Measurements from ENCODE around the gene CLEC1A. TPM values are rescaled to one million over a fixed set of nuclear protein-coding genes. Genes with fewer than 3 reads are reported as not detected.

Gene CLEC1A
- total and polyA plus RNA-seq, 2 donors (not counting 3 experiments of a cell fraction or from before 2014, with no cell fraction given), result 22.0 to 24.2 TPM

DNA sequence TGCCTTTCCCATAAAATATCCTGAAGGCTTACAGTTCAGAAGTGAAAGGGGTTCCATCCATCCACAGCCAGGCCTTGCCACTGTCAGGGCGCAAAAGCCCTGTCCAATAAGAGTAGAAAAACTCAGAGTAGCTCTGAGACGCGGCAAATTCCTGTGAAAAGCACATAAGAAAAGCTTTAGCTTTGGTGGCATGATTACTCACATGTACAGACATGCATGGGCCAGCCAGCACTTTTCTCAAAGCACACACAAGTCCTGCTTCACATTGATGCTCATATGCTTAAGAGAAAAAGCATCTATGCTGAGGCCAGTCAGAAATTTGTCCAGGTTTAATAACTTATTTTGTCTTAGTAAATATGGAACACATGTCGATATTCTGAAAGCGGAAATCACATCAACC is 25.5 kb downstream of the CLEC1A start:
- Histone ChIP-seq H3K36me3 (ENCODE audit: control insufficient read depth in 2 of 2, extremely low read depth in 1 of 2, insufficient read depth in 2 of 2, low read length in 2 of 2) (peaks cover 3 to 6% of the 10 kb centered on the region in 2 experiments), H3K9me1 (replicated peaks; ENCODE audit: control insufficient read depth, extremely low read depth, insufficient read depth, low read length) (no peaks in the 10 kb centered on the region), H3K4me3 (replicated peaks in 1 of 3; ENCODE audit: insufficient read depth in 1 of 3, low read depth in 1 of 3, low read length in 3 of 3) (no peak overlapping the region), H3K27me3 (ENCODE audit: control insufficient read depth in 2 of 2, insufficient read depth in 2 of 2, low read length in 2 of 2) (no peaks in the 10 kb centered on the region), H4K20me1 (replicated peaks; ENCODE audit: control insufficient read depth, extremely low read depth, insufficient read depth, low read length) (no peaks in the 10 kb centered on the region), H3K9ac (replicated peaks; ENCODE audit: extremely low read depth, insufficient read depth, low read length) (no peak overlapping the region), H3K4me2 (ENCODE audit: insufficient read depth, low read length) (no peak overlapping the region), H3K4me1 (ENCODE audit: control insufficient read depth, extremely low read depth, insufficient read depth, low read length) (peaks cover 23% of the 10 kb centered on the region), H2AFZ (ENCODE audit: low read depth, low read length) (no peak overlapping the region), H3K79me2 (ENCODE audit: control insufficient read depth, insufficient read depth, low read length) (no peaks in the 10 kb centered on the region), H3K9me3 (replicated peaks; ENCODE audit: control insufficient read depth, insufficient read depth, low read length) (no peaks in the 10 kb centered on the region), H3K27ac (ENCODE audit: insufficient read depth, low read depth, low read length) (no peak overlapping the region)
- DNase-seq (ENCODE audit: low read depth, low spot score) (no peak), FAIRE-seq (no peak)
- no TSS peak for BruUV-seq (replicated peaks)
- ChIA-PET POLR2A (no interaction called here), CTCF (interaction anchor here (0.8 kb wide), 1 partner anchor 9 kb away, joined by 3 read pairs; no protein-coding TSS in a partner anchor)
- dilution Hi-C loops (cut with MboI; ENCODE audit: extremely low pct_ligation_motif_present, low sequenced_read_pairs) (no loop called here), intact Hi-C loops (cut with micrococcal nuclease) (no loop called here)
- TF ChIP-seq EZH2 (IDR thresholded peaks at IDR 0.05; ENCODE audit: borderline replicate concordance, low read depth, low read length, severe bottlenecking) (no peak), FOS (IDR thresholded peaks at IDR 0.05; ENCODE audit: borderline replicate concordance, insufficient read depth, low read length) (no peak), POLR2A (IDR thresholded peaks at IDR 0.05; ENCODE audit: low read depth, low read length) (no peak)
- TF ChIP-seq, protein P1, sequence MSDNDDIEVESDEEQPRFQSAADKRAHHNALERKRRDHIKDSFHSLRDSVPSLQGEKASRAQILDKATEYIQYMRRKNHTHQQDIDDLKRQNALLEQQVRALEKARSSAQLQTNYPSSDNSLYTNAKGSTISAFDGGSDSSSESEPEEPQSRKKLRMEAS (IDR thresholded peaks at IDR 0.05; ENCODE audit: insufficient read depth, insufficient read length), result no peak

DNA sequence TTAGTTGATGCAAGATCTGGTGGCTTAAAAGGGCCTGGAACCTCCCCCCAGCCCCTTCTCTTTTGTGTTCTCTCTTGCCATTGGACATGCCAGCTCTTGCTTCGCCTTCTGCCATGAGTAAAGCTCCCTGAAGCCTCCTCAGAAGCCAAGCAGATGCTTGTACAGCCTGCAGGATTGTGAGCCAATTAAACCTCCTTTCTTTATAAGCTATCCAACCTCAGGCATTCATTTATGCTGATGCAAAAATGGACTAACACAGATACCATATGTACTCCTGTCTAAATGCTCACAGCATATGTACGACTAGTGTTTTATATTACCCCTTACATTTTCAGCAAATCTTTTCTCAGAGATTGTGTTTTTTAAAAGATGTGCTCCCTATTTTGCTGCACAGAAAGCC is 26.7 kb downstream of the CLEC1A start:
- BruUV-seq (replicated peaks), result no TSS peak
- DNase-seq (ENCODE audit: low read depth, low spot score) (no peak), FAIRE-seq (no peak)
- Histone ChIP-seq H3K4me3 (replicated peaks in 1 of 3; ENCODE audit: insufficient read depth in 1 of 3, low read depth in 1 of 3, low read length in 3 of 3) (no peak overlapping the region), H2AFZ (ENCODE audit: low read depth, low read length) (no peak overlapping the region), H3K27ac (ENCODE audit: insufficient read depth, low read depth, low read length) (no peak overlapping the region), H4K20me1 (replicated peaks; ENCODE audit: control insufficient read depth, extremely low read depth, insufficient read depth, low read length) (no peaks in the 10 kb centered on the region), H3K9me1 (replicated peaks; ENCODE audit: control insufficient read depth, extremely low read depth, insufficient read depth, low read length) (no peaks in the 10 kb centered on the region), H3K36me3 (ENCODE audit: control insufficient read depth in 2 of 2, extremely low read depth in 1 of 2, insufficient read depth in 2 of 2, low read length in 2 of 2) (peaks cover 3 to 6% of the 10 kb centered on the region in 2 experiments), H3K9ac (replicated peaks; ENCODE audit: extremely low read depth, insufficient read depth, low read length) (no peak overlapping the region), H3K9me3 (replicated peaks; ENCODE audit: control insufficient read depth, insufficient read depth, low read length) (no peaks in the 10 kb centered on the region), H3K4me1 (ENCODE audit: control insufficient read depth, extremely low read depth, insufficient read depth, low read length) (peaks cover 34% of the 10 kb centered on the region), H3K27me3 (ENCODE audit: control insufficient read depth in 2 of 2, insufficient read depth in 2 of 2, low read length in 2 of 2) (no peaks in the 10 kb centered on the region), H3K79me2 (ENCODE audit: control insufficient read depth, insufficient read depth, low read length) (no peaks in the 10 kb centered on the region), H3K4me2 (ENCODE audit: insufficient read depth, low read length) (no peak overlapping the region)
- ChIA-PET POLR2A (no interaction called here), CTCF (interaction anchor here (0.6 kb wide), 1 partner anchor 13 kb away, joined by 3 read pairs; no protein-coding TSS in a partner anchor)
- dilution Hi-C loops (cut with MboI; ENCODE audit: extremely low pct_ligation_motif_present, low sequenced_read_pairs), result no loop called here
- TF ChIP-seq FOS (IDR thresholded peaks at IDR 0.05; ENCODE audit: borderline replicate concordance, insufficient read depth, low read length) (no peak), EZH2 (IDR thresholded peaks at IDR 0.05; ENCODE audit: borderline replicate concordance, low read depth, low read length, severe bottlenecking) (no peak), GATA2 (IDR thresholded peaks at IDR 0.05; ENCODE audit: insufficient read depth, insufficient read length, low read depth, low read length) (no peak), JUN (IDR thresholded peaks at IDR 0.05; ENCODE audit: borderline replicate concordance, insufficient read depth, insufficient read length, low read depth) (no peak), MYC (IDR thresholded peaks at IDR 0.05; ENCODE audit: low read depth, low read length) (no peak), POLR2A (IDR thresholded peaks at IDR 0.05; ENCODE audit: low read depth, low read length) (no peak), POLR2AphosphoS5 (IDR thresholded peaks at IDR 0.05; ENCODE audit: insufficient read depth, low read depth, low read length) (no peak)
- TF ChIP-seq, protein P1 (IDR thresholded peaks at IDR 0.05; ENCODE audit: insufficient read depth, insufficient read length), result no peak
- TF ChIP-seq, protein P2, sequence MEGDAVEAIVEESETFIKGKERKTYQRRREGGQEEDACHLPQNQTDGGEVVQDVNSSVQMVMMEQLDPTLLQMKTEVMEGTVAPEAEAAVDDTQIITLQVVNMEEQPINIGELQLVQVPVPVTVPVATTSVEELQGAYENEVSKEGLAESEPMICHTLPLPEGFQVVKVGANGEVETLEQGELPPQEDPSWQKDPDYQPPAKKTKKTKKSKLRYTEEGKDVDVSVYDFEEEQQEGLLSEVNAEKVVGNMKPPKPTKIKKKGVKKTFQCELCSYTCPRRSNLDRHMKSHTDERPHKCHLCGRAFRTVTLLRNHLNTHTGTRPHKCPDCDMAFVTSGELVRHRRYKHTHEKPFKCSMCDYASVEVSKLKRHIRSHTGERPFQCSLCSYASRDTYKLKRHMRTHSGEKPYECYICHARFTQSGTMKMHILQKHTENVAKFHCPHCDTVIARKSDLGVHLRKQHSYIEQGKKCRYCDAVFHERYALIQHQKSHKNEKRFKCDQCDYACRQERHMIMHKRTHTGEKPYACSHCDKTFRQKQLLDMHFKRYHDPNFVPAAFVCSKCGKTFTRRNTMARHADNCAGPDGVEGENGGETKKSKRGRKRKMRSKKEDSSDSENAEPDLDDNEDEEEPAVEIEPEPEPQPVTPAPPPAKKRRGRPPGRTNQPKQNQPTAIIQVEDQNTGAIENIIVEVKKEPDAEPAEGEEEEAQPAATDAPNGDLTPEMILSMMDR (IDR thresholded peaks at IDR 0.05; ENCODE audit: extremely low read depth in 1 of 2, insufficient read depth in 1 of 2, low read depth in 1 of 2, low read length in 2 of 2), result no peak
- intact Hi-C loops (cut with micrococcal nuclease), result no loop called here

Data from endothelial cell of umbilical vein (primary cell).